Stimulated activated naive CD8-positive, alpha-beta T cell treated with anti-CD3 and anti-CD28 coated beads, Interleukin-15, amount 100 ng/mL, for 72 hours (primary cell): ENCODE data around the gene SORBS1.

Experiments used
- ATAC-seq: fragments of 150-1000 bp; cut with Tn5 transposase; 2 replicates; pipeline ENCODE4 v1.10.0; 2021; ENCODE audit warnings: mild to moderate bottlenecking, moderate library complexity
- DNase-seq, 2 donors: peaks; one replicate each; pipeline ENCODE4 v3.0.0; 2021 to 2022
- H3K27ac Mint-ChIP-seq, 2 donors: one replicate each; pipeline ENCODE4 v1.8.0; 2022; ENCODE audit warnings: mild to moderate bottlenecking in 2 of 2, mixed read lengths in 2 of 2, moderate library complexity in 2 of 2
- H3K27me3 Mint-ChIP-seq: one replicate; pipeline ENCODE4 v1.8.0; 2022; ENCODE audit warnings: mixed read lengths
- H3K4me1 Mint-ChIP-seq: one replicate; pipeline ENCODE4 v1.8.0; 2022; ENCODE audit warnings: mild to moderate bottlenecking, mixed read lengths
- H3K4me3 Mint-ChIP-seq, 2 donors: one replicate each; pipeline ENCODE4 v1.8.0; 2022; ENCODE audit warnings: mild to moderate bottlenecking in 2 of 2, mixed read lengths in 2 of 2, moderate library complexity in 1 of 2
- H3K9me3 Mint-ChIP-seq, 2 donors: one replicate each; pipeline ENCODE4 v1.8.0; 2022; ENCODE audit warnings: mixed read lengths in 2 of 2

SORBS1 gene

DNA sequence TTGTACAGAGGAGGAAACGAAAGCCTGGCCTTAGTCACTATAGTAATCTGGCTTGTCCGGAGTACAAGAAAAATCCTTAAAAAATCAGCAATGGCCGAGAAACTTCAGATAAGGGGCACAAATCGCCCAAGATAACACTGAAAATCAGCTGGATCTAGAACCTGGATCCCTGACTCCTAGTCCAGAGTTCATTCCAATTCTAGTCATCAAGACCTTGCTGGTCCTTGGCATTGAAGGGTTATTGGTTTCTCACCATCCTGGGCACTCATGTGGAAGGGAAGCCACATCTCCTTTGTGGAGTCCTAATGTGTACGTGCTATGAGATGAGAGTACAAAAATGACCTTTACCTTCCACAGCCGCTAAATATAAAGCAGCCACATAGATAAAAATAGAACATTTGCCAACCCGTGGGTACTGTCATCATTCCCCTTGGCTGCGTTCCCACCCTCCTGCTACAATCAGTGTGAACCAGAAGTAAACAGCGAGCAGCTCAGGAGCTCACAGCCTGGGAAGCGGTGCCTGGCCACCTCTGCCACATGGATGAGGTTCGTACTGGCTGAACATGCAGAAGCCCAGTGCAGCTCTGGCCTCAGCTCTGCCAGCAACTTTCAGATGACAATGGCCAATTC lies 154.4 kb downstream of the SORBS1 start:
- H3K27ac Mint-ChIP-seq, result no peak overlapping the region
- no peak for DNase-seq
- no peaks in the 10 kb centered on the region for H3K4me1 Mint-ChIP-seq
- H3K9me3 Mint-ChIP-seq, result no peaks in the 10 kb centered on the region
- no peak for ATAC-seq
- no peak overlapping the region for H3K4me3 Mint-ChIP-seq
- H3K27me3 Mint-ChIP-seq, result peaks cover 7% of the 10 kb centered on the region

DNA sequence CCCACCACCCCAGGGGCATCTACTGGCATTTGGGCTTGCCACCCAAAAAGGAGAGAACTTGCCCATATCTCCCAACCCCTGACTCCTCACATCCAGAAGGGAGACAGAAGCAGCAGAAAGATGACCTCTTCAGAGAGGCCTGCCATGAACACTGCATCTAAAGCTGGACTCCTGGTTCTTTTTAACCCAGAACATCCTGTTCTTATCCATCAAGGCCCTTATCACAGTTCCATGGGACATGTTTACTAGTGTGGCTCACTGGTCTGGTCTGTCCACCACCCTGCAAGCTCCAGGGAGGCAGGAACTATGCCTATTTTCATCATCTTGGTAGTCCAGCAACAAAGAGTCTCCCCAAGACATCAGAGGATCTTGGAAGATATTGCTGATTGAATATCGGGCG lies 155.5 kb downstream of the SORBS1 start:
- DNase-seq, result no peak
- Mint-ChIP-seq H3K4me3 (no peak overlapping the region), H3K9me3 (no peaks in the 10 kb centered on the region), H3K4me1 (peaks cover 2% of the 10 kb centered on the region), H3K27ac (peak overlapping the region in 1 of 2 donors; percentile 19), H3K27me3 (peaks cover 7% of the 10 kb centered on the region)
- ATAC-seq, result no peak

DNA sequence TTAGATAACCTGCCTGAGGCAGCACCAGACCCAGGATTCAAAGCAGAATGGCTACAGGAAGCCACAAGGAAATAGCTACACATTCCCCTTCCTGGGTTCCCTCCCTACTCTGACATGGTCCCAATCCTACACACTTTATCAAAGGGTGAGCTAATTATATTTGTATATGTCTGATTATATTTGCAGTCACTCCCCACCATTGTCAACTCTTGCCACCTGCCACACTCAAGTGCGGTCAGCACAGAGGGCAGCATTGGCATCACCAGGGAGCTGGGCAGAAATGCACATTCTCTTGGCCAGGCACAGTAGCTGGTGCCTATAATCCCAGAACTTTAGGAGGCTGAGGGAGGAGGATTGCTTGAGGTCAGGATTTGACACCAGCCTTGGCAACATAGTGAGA lies 156.3 kb downstream of the SORBS1 start:
- peaks cover 9% of the 10 kb centered on the region for H3K4me1 Mint-ChIP-seq
- peaks cover 7% of the 10 kb centered on the region for H3K27me3 Mint-ChIP-seq
- ATAC-seq, result no peak
- H3K4me3 Mint-ChIP-seq, result no peak overlapping the region
- H3K9me3 Mint-ChIP-seq, result no peaks in the 10 kb centered on the region
- H3K27ac Mint-ChIP-seq, result no peak overlapping the region
- no peak for DNase-seq

DNA sequence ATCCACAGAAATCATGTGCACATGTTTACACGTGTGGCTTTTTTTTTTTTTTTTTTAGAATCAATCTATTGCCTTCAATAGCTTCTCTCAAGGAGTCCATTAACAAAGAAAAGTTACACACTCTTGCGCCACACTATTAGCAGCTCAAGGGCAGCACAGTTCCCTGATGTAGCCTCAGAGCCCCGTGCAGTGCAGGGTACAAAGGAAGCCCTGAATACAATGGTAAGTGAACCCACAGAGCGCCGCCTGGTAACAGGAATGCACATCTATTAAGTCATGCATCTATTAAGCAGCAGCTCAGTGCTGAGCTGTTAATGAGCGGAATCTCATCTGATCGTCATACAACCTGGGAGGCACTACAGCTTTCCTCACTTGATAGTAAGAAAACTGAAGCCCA lies 156.7 kb downstream of the SORBS1 start:
- H3K4me1 Mint-ChIP-seq, result peaks cover 9% of the 10 kb centered on the region
- no peak overlapping the region for H3K4me3 Mint-ChIP-seq
- DNase-seq (no peak), ATAC-seq (no peak)
- H3K27ac Mint-ChIP-seq, result no peak overlapping the region
- peaks cover 7% of the 10 kb centered on the region for H3K27me3 Mint-ChIP-seq
- no peaks in the 10 kb centered on the region for H3K9me3 Mint-ChIP-seq

DNA sequence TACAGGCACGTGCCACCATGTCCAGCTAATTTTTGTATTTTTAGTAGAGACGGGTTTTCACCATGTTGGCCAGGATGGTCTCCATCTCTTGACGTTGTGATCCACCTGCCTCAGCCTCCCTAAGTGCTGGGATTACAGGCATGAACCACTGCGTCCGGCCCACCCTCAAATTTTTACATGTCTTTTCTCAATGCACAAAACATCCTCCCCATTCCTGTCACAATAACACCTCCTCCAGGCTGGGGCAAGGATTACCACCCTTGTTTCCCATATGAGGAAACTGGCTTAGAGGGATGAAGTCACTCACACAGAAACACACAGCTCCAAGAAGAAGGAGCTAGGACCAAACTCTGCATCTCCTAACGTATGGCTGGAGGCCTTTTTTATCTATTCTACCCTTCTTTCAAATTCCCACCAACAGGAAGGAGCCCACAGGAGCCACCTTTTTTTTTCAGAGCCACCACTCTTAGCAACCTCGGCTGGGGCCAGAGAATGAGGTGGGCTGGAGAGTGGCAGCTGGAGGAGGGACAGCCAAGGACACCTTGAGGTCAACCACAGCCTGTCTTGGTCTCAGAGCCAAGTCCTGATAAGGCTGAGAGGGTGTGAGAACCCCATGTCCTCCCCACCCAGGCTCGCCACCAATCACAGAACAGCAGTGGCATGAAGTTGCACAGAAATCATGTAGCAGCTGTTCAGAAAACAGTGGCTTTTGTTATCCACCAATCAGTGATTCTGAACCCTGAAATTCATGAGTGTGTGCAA lies 157.3 kb downstream of the SORBS1 start:
- no peak for ATAC-seq
- H3K9me3 Mint-ChIP-seq, result no peaks in the 10 kb centered on the region
- H3K4me3 Mint-ChIP-seq, result no peak overlapping the region
- peaks cover 7% of the 10 kb centered on the region for H3K27me3 Mint-ChIP-seq
- DNase-seq, result no peak
- H3K27ac Mint-ChIP-seq, result no peak overlapping the region
- peaks cover 9% of the 10 kb centered on the region for H3K4me1 Mint-ChIP-seq

DNA sequence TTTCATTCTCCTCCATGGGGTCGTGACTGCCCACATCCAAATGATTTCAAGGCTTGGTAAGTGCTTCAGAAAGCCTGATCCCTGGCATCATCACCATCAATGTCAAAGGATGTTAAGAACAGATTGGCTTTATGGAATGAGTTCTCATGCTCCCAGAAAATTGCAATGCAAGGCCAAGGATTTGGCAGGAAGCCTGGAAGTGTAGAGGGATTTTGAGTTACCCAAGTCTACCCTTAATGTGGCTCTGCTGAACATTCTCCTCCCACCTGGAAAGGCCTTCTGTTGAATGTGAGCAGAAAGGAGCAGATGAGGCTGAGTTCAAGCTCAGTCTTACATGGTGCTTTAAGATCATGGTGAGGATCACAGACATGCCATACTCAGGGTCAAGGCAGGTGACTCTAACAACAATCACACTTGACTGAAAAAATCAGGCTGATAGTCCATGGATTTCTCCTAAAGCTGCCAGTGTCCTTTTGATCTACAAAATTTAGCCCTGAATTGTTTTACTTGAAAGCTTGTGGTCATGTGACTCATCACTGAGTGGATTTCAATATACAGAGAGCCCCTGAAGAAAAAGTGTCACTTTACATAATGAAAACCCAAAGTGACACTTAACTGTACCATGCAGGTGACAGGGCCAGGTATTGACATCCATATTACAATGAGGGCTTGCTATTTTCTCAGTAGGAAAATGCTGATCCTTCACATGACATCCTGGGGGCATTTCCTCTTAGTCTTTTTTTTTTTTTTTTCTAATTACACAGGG lies 159.3 kb downstream of the SORBS1 start:
- ATAC-seq, result peak; percentile 70
- H3K4me3 Mint-ChIP-seq, result no peak overlapping the region
- peak overlapping the region in 1 of 2 donors; percentile 35 for H3K27ac Mint-ChIP-seq
- peaks cover 7% of the 10 kb centered on the region for H3K27me3 Mint-ChIP-seq
- no peak for DNase-seq
- H3K9me3 Mint-ChIP-seq, result no peaks in the 10 kb centered on the region
- H3K4me1 Mint-ChIP-seq, result peaks cover 9% of the 10 kb centered on the region

DNA sequence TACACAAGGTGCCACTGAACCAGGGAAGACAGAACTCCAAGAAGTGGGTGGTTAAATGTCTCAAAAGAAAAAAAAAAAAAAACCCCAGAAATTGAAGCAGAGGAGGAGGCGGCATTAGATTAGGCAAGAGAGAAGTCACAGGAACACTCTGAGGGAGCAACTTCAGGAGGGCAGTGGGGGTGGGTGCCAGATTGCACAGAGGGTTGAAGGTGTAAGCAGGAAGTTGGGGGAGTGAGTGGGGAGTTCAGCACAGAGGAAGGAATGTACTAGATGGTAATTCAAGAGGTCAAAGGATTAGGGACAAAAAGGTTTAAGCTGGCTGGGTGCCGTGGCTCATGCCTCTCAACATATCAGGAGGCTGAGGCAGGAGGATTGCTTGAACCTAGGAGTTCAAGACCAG lies 160.4 kb downstream of the SORBS1 start:
- DNase-seq, result no peak
- peaks cover 4% of the 10 kb centered on the region for H3K27me3 Mint-ChIP-seq
- no peak for ATAC-seq
- no peak overlapping the region for H3K4me3 Mint-ChIP-seq
- H3K4me1 Mint-ChIP-seq, result peaks cover 9% of the 10 kb centered on the region
- no peaks in the 10 kb centered on the region for H3K9me3 Mint-ChIP-seq
- H3K27ac Mint-ChIP-seq, result peak overlapping the region in 1 of 2 donors; percentile 12

DNA sequence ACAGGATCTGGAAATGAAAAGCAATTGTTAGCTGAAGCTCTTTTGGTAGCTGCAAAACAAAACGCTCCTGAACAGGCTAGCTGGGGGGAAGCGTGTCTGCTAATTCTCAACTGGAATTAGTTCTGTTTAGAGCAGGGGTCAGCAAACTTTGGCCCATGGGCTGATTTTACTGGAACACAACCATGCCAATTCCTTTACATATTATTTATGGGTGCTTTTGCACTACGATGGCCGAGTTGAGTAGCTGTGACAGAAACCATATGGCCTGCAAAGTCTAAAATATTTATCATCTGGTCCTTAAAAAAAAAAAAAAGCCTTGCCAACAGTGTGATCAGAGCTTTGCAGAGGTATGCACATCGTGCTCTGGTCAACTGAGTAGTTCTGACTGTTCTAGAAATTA lies 162.0 kb downstream of the SORBS1 start:
- H3K4me3 Mint-ChIP-seq, result no peak overlapping the region
- H3K9me3 Mint-ChIP-seq, result no peaks in the 10 kb centered on the region
- ATAC-seq (no peak), DNase-seq (no peak)
- peaks cover 7% of the 10 kb centered on the region for H3K27me3 Mint-ChIP-seq
- H3K27ac Mint-ChIP-seq, result no peak overlapping the region
- H3K4me1 Mint-ChIP-seq, result peaks cover 17% of the 10 kb centered on the region

DNA sequence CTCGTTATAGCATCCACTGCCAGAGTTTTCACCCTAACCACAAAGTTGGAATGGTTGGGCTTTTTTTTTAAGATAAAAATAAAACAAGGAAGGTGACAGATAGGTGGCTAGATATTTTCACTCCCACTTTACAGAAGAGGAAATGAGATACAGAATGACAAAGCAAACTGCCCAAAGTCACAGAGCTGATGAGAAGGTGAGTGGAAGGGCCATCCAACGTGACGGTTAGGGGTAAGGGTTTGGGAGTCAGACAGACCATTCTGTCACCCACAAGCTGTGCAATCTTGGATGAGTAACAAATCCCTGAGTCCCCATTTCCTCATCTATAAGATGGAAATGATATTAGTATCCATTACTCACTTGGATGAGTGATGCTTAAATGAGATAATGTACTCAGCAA lies 163.4 kb downstream of the SORBS1 start:
- DNase-seq (no peak), ATAC-seq (no peak)
- H3K27ac Mint-ChIP-seq, result no peak overlapping the region

DNA sequence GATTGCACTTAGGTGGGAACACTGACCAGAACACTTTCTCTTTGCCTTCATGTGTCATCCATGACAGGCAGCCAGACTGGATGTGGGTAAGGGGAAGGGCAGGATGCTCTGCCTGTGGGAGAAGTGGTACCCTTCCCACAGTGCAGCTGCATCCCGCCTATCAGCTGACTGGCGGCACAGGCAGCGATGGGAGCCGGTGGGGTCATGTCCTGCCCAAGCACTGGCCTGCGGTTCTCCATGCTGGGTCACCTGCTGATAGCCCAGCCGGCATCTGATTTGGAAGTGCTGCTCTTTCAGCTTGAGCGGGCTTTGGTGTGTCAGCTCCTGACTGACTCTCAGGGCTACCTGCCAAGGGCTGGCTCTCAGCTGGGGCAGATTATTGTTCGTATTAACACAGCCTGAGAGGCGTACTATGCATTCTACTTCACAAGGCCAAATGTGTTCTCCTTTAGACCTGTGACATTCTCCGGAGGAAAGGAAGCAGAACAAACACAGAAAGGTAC lies 165.2 kb downstream of the SORBS1 start:
- Mint-ChIP-seq H3K9me3 (no peaks in the 10 kb centered on the region), H3K4me1 (peaks cover 23% of the 10 kb centered on the region), H3K4me3 (no peak overlapping the region), H3K27ac (peak overlapping the region in 1 of 2 donors; percentile 84), H3K27me3 (peaks cover 13% of the 10 kb centered on the region)
- DNase-seq, result no peak
- no peak for ATAC-seq

More for the DNA sequence above, 163.4 kb downstream of the SORBS1 start:
- Mint-ChIP-seq H3K27me3 (peaks cover 13% of the 10 kb centered on the region), H3K4me1 (peaks cover 23% of the 10 kb centered on the region), H3K9me3 (no peaks in the 10 kb centered on the region), H3K4me3 (no peak overlapping the region)

DNA sequence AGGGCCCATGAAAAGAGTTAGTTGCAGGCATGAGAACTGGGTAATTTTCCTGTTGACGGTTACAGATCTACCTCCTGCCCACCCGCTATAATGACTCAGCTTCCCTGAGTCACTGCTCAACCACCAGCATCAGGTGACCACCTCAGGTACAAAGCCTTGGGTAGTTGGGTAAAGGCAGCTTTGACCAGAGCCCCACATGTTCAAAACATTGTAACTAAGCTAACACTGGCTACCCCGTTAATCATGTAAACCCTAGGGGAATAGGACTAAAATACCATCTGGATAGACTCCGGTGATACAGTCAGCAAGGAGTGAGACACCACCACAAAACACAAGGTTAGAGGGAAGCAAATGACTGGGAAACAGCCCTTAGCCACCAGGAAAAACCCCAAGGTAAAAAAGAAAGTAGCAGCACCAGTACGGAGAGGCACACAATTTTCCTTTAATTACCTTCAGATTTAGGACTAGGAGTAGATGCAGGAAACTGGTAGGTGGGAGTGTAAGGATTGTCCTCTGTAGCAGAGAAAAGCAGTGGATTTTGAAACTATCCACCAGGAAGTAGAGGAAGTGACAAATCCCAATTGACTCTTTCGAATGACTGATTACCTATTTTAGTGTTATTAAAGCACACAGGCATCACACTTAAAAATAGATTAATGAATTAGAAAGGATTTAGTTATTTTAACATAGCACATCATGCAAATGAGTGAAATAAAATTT lies 166.8 kb downstream of the SORBS1 start:
- peak overlapping the region; percentile 58 to 59 for H3K4me3 Mint-ChIP-seq
- ATAC-seq, result peak; percentile 93
- peak; percentile 25 to 58 for DNase-seq
- peaks cover 13% of the 10 kb centered on the region for H3K27me3 Mint-ChIP-seq
- H3K4me1 Mint-ChIP-seq, result peaks cover 14% of the 10 kb centered on the region
- H3K27ac Mint-ChIP-seq, result peak overlapping the region; percentile 72 to 85
- H3K9me3 Mint-ChIP-seq, result no peaks in the 10 kb centered on the region

DNA sequence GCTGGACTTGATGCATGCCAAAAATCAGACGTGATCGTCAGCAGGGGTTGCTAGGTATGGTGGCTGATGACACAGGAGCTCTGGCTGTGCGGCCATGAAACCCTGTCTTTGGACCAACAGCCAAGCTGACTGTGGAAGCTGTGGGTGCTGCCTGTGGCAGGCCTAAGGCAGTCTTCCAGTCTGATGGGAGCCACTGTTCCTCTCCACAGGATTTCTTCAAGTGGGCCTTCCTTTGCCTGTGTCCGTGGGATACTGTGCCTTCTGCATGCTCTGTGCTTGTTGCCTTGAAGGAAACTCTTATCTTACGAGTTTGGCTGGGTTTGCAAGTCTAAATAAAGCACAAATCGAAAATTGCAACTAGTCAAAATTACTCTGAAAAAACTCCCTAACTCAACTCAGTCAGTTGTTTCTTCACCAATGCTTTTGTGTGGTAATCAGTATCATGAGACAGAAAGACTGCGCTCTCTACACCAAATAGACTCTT lies 168.4 kb downstream of the SORBS1 start:
- no peaks in the 10 kb centered on the region for H3K9me3 Mint-ChIP-seq
- H3K4me3 Mint-ChIP-seq, result no peak overlapping the region
- H3K4me1 Mint-ChIP-seq, result peaks cover 14% of the 10 kb centered on the region
- no peak for DNase-seq
- H3K27ac Mint-ChIP-seq, result peak overlapping the region in 1 of 2 donors; percentile 61
- no peak for ATAC-seq
- peaks cover 13% of the 10 kb centered on the region for H3K27me3 Mint-ChIP-seq

DNA sequence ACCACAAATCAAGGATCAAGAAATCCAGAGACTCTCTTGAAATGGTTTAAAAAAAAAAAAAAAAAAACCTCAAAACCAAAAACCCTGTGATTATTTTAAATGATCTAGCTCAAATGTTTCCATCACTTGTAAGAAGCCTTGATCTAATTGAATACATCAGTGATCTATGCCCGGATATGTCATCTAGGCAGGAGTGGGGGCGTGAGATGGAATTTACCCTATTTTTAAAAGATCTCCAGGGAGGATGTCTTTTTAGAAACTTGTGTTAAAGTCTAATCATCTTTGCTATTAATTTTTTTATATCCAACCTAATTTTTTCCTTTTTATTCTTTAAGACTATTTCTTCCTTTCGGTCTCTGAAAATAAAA lies 169.0 kb downstream of the SORBS1 start:
- no peak overlapping the region for H3K27ac Mint-ChIP-seq
- ATAC-seq, result no peak
- H3K4me3 Mint-ChIP-seq, result no peak overlapping the region
- peaks cover 13% of the 10 kb centered on the region for H3K27me3 Mint-ChIP-seq
- no peaks in the 10 kb centered on the region for H3K9me3 Mint-ChIP-seq
- DNase-seq, result no peak
- H3K4me1 Mint-ChIP-seq, result peaks cover 14% of the 10 kb centered on the region

DNA sequence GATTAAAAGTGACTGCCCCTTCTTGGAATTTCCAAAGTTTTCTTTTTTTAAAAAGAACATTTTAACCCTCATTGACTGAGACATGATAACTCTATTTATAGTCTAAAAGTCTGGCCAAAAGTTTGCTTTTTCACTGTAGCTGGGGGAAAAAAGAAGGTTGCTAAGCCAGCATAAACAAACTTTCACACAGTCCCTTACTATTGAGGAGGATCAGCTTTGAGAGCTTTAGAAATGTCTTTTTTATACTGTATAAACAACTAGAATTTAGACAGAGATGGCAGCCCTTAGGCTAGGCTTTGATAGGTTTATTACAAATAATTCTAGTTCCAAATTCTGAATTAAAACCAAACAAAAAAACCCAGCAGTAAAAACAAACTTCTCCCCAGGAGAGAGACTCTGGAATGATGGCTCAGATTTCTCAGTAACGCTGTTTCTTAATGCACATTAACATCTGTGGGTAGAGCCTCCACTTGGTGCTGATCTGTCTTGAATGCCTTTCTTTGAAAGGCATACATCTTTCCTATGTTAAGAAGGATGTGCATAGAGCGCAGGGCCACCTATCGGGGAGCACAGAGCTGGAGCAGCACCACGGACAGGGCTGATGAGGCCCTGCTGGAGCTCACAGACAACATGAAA lies 169.5 kb downstream of the SORBS1 start:
- no peak overlapping the region for H3K4me3 Mint-ChIP-seq
- H3K4me1 Mint-ChIP-seq, result peaks cover 14% of the 10 kb centered on the region
- ATAC-seq (no peak), DNase-seq (no peak)
- peaks cover 13% of the 10 kb centered on the region for H3K27me3 Mint-ChIP-seq
- no peak overlapping the region for H3K27ac Mint-ChIP-seq
- H3K9me3 Mint-ChIP-seq, result no peaks in the 10 kb centered on the region

DNA sequence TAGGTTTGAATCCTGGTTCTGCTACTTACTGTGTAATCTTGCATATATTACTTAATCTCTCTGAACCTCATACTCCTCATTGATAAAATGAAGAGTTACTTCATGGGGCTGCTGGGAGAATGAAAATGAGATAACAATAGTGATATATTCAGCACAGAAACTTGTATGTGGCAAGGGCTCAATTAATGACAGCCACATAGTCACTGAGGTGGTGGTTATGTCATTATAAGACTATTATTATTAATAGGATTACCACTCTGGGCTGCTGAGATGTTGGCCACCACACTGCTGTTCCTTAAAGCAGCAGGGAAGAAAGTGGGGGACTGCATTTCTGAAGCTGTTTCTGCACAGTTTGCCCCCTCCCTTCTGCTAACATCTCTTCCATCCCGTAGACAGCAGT lies 170.0 kb downstream of the SORBS1 start:
- ATAC-seq (no peak), DNase-seq (no peak)
- Mint-ChIP-seq H3K27ac (no peak overlapping the region), H3K4me3 (no peak overlapping the region), H3K9me3 (no peaks in the 10 kb centered on the region), H3K4me1 (peaks cover 14% of the 10 kb centered on the region), H3K27me3 (peaks cover 13% of the 10 kb centered on the region)
